Measurements from ENCODE around the gene GABRR1. TPM values are rescaled to one million over a fixed set of nuclear protein-coding genes. Genes with fewer than 3 reads are reported as not detected.

Gene GABRR1
- not detected for total RNA-seq

GRCh38 chr6:89217299-89217910 is at the start of gene GABRR1:
TSS of gene GABRR1 (minus strand) at chr6:89217358. CDS start at chr6:89217322, 36 bp downstream.
- Mint-ChIP-seq H3K27me3 (ENCODE audit: low read depth) (no peaks in the 10 kb centered on the region), H3K36me3 (ENCODE audit: low read depth) (no peaks in the 10 kb centered on the region), H3K9me3 (no peaks in the 10 kb centered on the region), H3K4me1 (ENCODE audit: low read depth) (no peaks in the 10 kb centered on the region), H3K27ac (no peak within 1 kb of the TSS), H3K4me3 (no peak within 1 kb of the TSS)
- no peak for DNase-seq
- intact Hi-C loops (cut with micrococcal nuclease) = no loop called here
- CTCF ChIA-PET = no interaction called here

- no peaks in the 10 kb centered on the region for H3K9me3 Mint-ChIP-seq
- H3K4me1 Mint-ChIP-seq (ENCODE audit: low read depth) = peaks cover 4% of the 10 kb centered on the region
- H3K4me3 Mint-ChIP-seq = no peak overlapping the region
- H3K27me3 Mint-ChIP-seq (ENCODE audit: low read depth) = no peaks in the 10 kb centered on the region
- H3K36me3 Mint-ChIP-seq (ENCODE audit: low read depth) = no peaks in the 10 kb centered on the region
- CTCF ChIA-PET = no interaction called here
- DNase-seq = no peak
- H3K27ac Mint-ChIP-seq = no peak overlapping the region
- intact Hi-C loops (cut with micrococcal nuclease) = no loop called here
Measured at GRCh38 chr6:89264296-89264695, 47.1 kb upstream of the GABRR1 start.

GRCh38 chr6:89260832-89261231 is 43.7 kb upstream of the GABRR1 start:
- intact Hi-C loops (cut with micrococcal nuclease) = no loop called here
- Mint-ChIP-seq H3K27ac (no peak overlapping the region), H3K9me3 (no peaks in the 10 kb centered on the region), H3K4me1 (ENCODE audit: low read depth) (peaks cover 4% of the 10 kb centered on the region), H3K4me3 (no peak overlapping the region), H3K27me3 (ENCODE audit: low read depth) (no peaks in the 10 kb centered on the region), H3K36me3 (ENCODE audit: low read depth) (no peaks in the 10 kb centered on the region)
- CTCF ChIA-PET = no interaction called here
- peak; percentile 14 for DNase-seq

GRCh38 chr6:89260310-89260709 is 43.2 kb upstream of the GABRR1 start:
- H3K27me3 Mint-ChIP-seq (ENCODE audit: low read depth) = no peaks in the 10 kb centered on the region
- H3K4me3 Mint-ChIP-seq = no peak overlapping the region
- intact Hi-C loops (cut with micrococcal nuclease) = no loop called here
- no peak overlapping the region for H3K27ac Mint-ChIP-seq
- H3K9me3 Mint-ChIP-seq = no peaks in the 10 kb centered on the region
- no peak for DNase-seq
- H3K36me3 Mint-ChIP-seq (ENCODE audit: low read depth) = no peaks in the 10 kb centered on the region
- peaks cover 4% of the 10 kb centered on the region for H3K4me1 Mint-ChIP-seq (ENCODE audit: low read depth)
- CTCF ChIA-PET = no interaction called here

GRCh38 chr6:89258912-89259311 is 41.8 kb upstream of the GABRR1 start:
- H3K27ac Mint-ChIP-seq = no peak overlapping the region
- DNase-seq = no peak
- peaks cover 4% of the 10 kb centered on the region for H3K4me1 Mint-ChIP-seq (ENCODE audit: low read depth)
- H3K36me3 Mint-ChIP-seq (ENCODE audit: low read depth) = no peaks in the 10 kb centered on the region
- intact Hi-C loops (cut with micrococcal nuclease) = no loop called here
- CTCF ChIA-PET = no interaction called here
- H3K9me3 Mint-ChIP-seq = no peaks in the 10 kb centered on the region
- H3K27me3 Mint-ChIP-seq (ENCODE audit: low read depth) = no peaks in the 10 kb centered on the region
- no peak overlapping the region for H3K4me3 Mint-ChIP-seq

- H3K4me3 Mint-ChIP-seq = no peak overlapping the region
- DNase-seq = no peak
- intact Hi-C loops (cut with micrococcal nuclease) = no loop called here
- H3K9me3 Mint-ChIP-seq = no peaks in the 10 kb centered on the region
- CTCF ChIA-PET = interaction anchor here (0.6 kb wide), 1 partner anchor 9 kb away, joined by 3 read pairs; no protein-coding TSS in a partner anchor
- peaks cover 4% of the 10 kb centered on the region for H3K4me1 Mint-ChIP-seq (ENCODE audit: low read depth)
- H3K27ac Mint-ChIP-seq = no peak overlapping the region
- no peaks in the 10 kb centered on the region for H3K36me3 Mint-ChIP-seq (ENCODE audit: low read depth)
- no peaks in the 10 kb centered on the region for H3K27me3 Mint-ChIP-seq (ENCODE audit: low read depth)
Measured at GRCh38 chr6:89257781-89258180, 40.6 kb upstream of the GABRR1 start.

- intact Hi-C loops (cut with micrococcal nuclease) = no loop called here
- Mint-ChIP-seq H3K4me3 (no peak overlapping the region), H3K4me1 (ENCODE audit: low read depth) (peaks cover 4% of the 10 kb centered on the region), H3K36me3 (ENCODE audit: low read depth) (no peaks in the 10 kb centered on the region), H3K9me3 (no peaks in the 10 kb centered on the region), H3K27ac (no peak overlapping the region), H3K27me3 (ENCODE audit: low read depth) (no peaks in the 10 kb centered on the region)
- no peak for DNase-seq
- CTCF ChIA-PET = interaction anchor here (0.6 kb wide), 1 partner anchor 9 kb away, joined by 3 read pairs; no protein-coding TSS in a partner anchor
Measured at GRCh38 chr6:89257346-89257745, 40.2 kb upstream of the GABRR1 start.

GRCh38 chr6:89255417-89255816 is 38.3 kb upstream of the GABRR1 start:
- H3K27ac Mint-ChIP-seq = no peak overlapping the region
- CTCF ChIA-PET = no interaction called here

GRCh38 chr6:89254569-89254968 is 37.4 kb upstream of the GABRR1 start:
- DNase-seq = no peak
- no peak overlapping the region for H3K27ac Mint-ChIP-seq
- no peaks in the 10 kb centered on the region for H3K4me1 Mint-ChIP-seq (ENCODE audit: low read depth)
- no peaks in the 10 kb centered on the region for H3K9me3 Mint-ChIP-seq
- H3K4me3 Mint-ChIP-seq = no peak overlapping the region
- no peaks in the 10 kb centered on the region for H3K27me3 Mint-ChIP-seq (ENCODE audit: low read depth)
- CTCF ChIA-PET = interaction anchor here (1.1 kb wide), 1 partner anchor 118 kb away, joined by 3 read pairs; no protein-coding TSS in a partner anchor
- intact Hi-C loops (cut with micrococcal nuclease) = no loop called here
- H3K36me3 Mint-ChIP-seq (ENCODE audit: low read depth) = no peaks in the 10 kb centered on the region

More at GRCh38 chr6:89255417-89255816, 38.3 kb upstream of the GABRR1 start:
- Mint-ChIP-seq H3K4me1 (ENCODE audit: low read depth) (no peaks in the 10 kb centered on the region), H3K4me3 (no peak overlapping the region), H3K36me3 (ENCODE audit: low read depth) (no peaks in the 10 kb centered on the region), H3K9me3 (no peaks in the 10 kb centered on the region), H3K27me3 (ENCODE audit: low read depth) (no peaks in the 10 kb centered on the region)
- no peak for DNase-seq
- intact Hi-C loops (cut with micrococcal nuclease) = no loop called here

- H3K9me3 Mint-ChIP-seq = no peaks in the 10 kb centered on the region
- H3K36me3 Mint-ChIP-seq (ENCODE audit: low read depth) = no peaks in the 10 kb centered on the region
- no peak overlapping the region for H3K27ac Mint-ChIP-seq
- intact Hi-C loops (cut with micrococcal nuclease) = no loop called here
- CTCF ChIA-PET = no interaction called here
- H3K27me3 Mint-ChIP-seq (ENCODE audit: low read depth) = no peaks in the 10 kb centered on the region
- H3K4me1 Mint-ChIP-seq (ENCODE audit: low read depth) = no peaks in the 10 kb centered on the region
- no peak overlapping the region for H3K4me3 Mint-ChIP-seq
- DNase-seq = no peak
Measured at GRCh38 chr6:89252907-89253306, 35.7 kb upstream of the GABRR1 start.

GRCh38 chr6:89251976-89252375 is 34.8 kb upstream of the GABRR1 start:
- Mint-ChIP-seq H3K27me3 (ENCODE audit: low read depth) (peaks cover 3% of the 10 kb centered on the region), H3K9me3 (no peaks in the 10 kb centered on the region), H3K4me3 (no peak overlapping the region), H3K4me1 (ENCODE audit: low read depth) (no peaks in the 10 kb centered on the region), H3K36me3 (ENCODE audit: low read depth) (no peaks in the 10 kb centered on the region), H3K27ac (no peak overlapping the region)
- DNase-seq = no peak
- CTCF ChIA-PET = no interaction called here
- intact Hi-C loops (cut with micrococcal nuclease) = no loop called here

GRCh38 chr6:89251170-89251569 is 34.0 kb upstream of the GABRR1 start:
- H3K27me3 Mint-ChIP-seq (ENCODE audit: low read depth) = peaks cover 3% of the 10 kb centered on the region
- CTCF ChIA-PET = no interaction called here
- intact Hi-C loops (cut with micrococcal nuclease) = no loop called here
- no peak overlapping the region for H3K27ac Mint-ChIP-seq
- DNase-seq = no peak
- H3K4me3 Mint-ChIP-seq = no peak overlapping the region
- no peaks in the 10 kb centered on the region for H3K36me3 Mint-ChIP-seq (ENCODE audit: low read depth)
- H3K4me1 Mint-ChIP-seq (ENCODE audit: low read depth) = no peaks in the 10 kb centered on the region
- no peaks in the 10 kb centered on the region for H3K9me3 Mint-ChIP-seq

GRCh38 chr6:89250239-89250638 is 33.1 kb upstream of the GABRR1 start:
- CTCF ChIA-PET = interaction anchor here (0.7 kb wide), 1 partner anchor 257 kb away, joined by 4 read pairs; no protein-coding TSS in a partner anchor
- DNase-seq = no peak
- H3K4me3 Mint-ChIP-seq = no peak overlapping the region
- intact Hi-C loops (cut with micrococcal nuclease) = no loop called here
- H3K9me3 Mint-ChIP-seq = no peaks in the 10 kb centered on the region
- H3K27ac Mint-ChIP-seq = no peak overlapping the region
- no peaks in the 10 kb centered on the region for H3K4me1 Mint-ChIP-seq (ENCODE audit: low read depth)
- no peaks in the 10 kb centered on the region for H3K36me3 Mint-ChIP-seq (ENCODE audit: low read depth)
- H3K27me3 Mint-ChIP-seq (ENCODE audit: low read depth) = peaks cover 5% of the 10 kb centered on the region
